K562 (cell line): ENCODE results near the gene SFT2D2. TPM values are rescaled to one million over a fixed set of nuclear protein-coding genes. Genes with fewer than 3 reads are reported as not detected.

Experiments used
- CBFA2T3 ChIP-seq: fragments of 450-650 bp; IDR thresholded peaks from 2 replicates; pipeline ENCODE4 v1.6.1; 2017
- ETV5 ChIP-seq: sonication (generic); formaldehyde crosslinking; IDR thresholded peaks from 2 replicates; pipeline ENCODE4 v1.4.0; 2020; ENCODE audit warnings: low read depth, mild to moderate bottlenecking, missing genetic modification reagents
- IRF1 ChIP-seq: sonication (generic); formaldehyde crosslinking; IDR thresholded peaks from 2 replicates; pipeline ENCODE4 v1.8.0; 2022; ENCODE audit warnings: missing genetic modification reagents, mild to moderate bottlenecking, borderline replicate concordance
- PHB ChIP-seq: fragments of 250-450 bp; sonication (Bioruptor Pico); IDR thresholded peaks from 2 replicates; pipeline ENCODE4 v1.5.0; 2021
- PRPF4 ChIP-seq: fragments of 200-400 bp; formaldehyde crosslinking; IDR thresholded peaks from one replicate; pipeline ENCODE4 v1.6.1; 2017; ENCODE audit warnings: low read length, low read depth, mild to moderate bottlenecking; ENCODE audit not compliant: insufficient read depth, poor library complexity, severe bottlenecking
- SRSF9 ChIP-seq: fragments of 200-400 bp; formaldehyde crosslinking; IDR thresholded peaks from 2 replicates; pipeline ENCODE4 v1.6.1; 2017; ENCODE audit warnings: low read depth, low read length, borderline replicate concordance
- TSHZ1 ChIP-seq: fragments of 250-450 bp; sonication (Bioruptor Pico); IDR thresholded peaks from 2 replicates; pipeline ENCODE4 v1.4.0; 2020; ENCODE audit warnings: mild to moderate bottlenecking, moderate library complexity
- ZBTB40 ChIP-seq, 2 experiments: fragments of 450-650 bp in 1 of 2; sonication (generic) in 1 of 2; formaldehyde crosslinking in 1 of 2; IDR thresholded peaks; 2 replicates each; pipeline versions ENCODE4 v1.7.1 to v1.9.0; 2016 to 2022; ENCODE audit warnings: inconsistent platforms in 1 of 2, mild to moderate bottlenecking in 1 of 2, missing genetic modification reagents in 1 of 2
- ZMIZ1 ChIP-seq, 2 experiments: fragments of 150-350 bp in 1 of 2; IDR thresholded peaks; 2 replicates each; pipeline ENCODE4 v1.6.1; 2012 to 2016; ENCODE audit warnings: low read depth in 2 of 2, low read length in 2 of 2, mild to moderate bottlenecking in 1 of 2, moderate library complexity in 1 of 2
- ZNF165 ChIP-seq: fragments of 250-450 bp; sonication (Bioruptor Pico); IDR thresholded peaks from 2 replicates; pipeline ENCODE4 v1.4.0; 2020; ENCODE audit warnings: borderline replicate concordance
- polyA plus RNA-seq, 8 experiments: library from polyadenylated mRNA; depleted of rRNA in 4 of 8; stranded (reverse) in 5 of 8; unstranded in 3 of 8; fragments of >200 nt; fragmentation: Nextera tagmentation in 2 of 8; fragmentation: Illumina TruSeq in 1 of 8; extraction: Ambion mirVana in 2 of 8; extraction: Trizol in 1 of 8; gene quantifications; 2 replicates each; pipeline versions ENCODE4 v1.2.1 to v1.2.3, GENCODE V29; 2011 to 2014; ENCODE audit warnings: inconsistent platforms in 1 of 8, missing spikeins in 1 of 8
- total RNA-seq, 7 experiments: library from RNA; depleted of rRNA in 6 of 7; stranded (reverse); fragments of >200 nt in 6 of 7; fragmentation: Illumina TruSeq in 2 of 7; extraction: Trizol in 2 of 7; gene quantifications; 2 replicates each; pipeline versions ENCODE4 v1.2.1 to v1.2.3, GENCODE V29; 2011 to 2021; ENCODE audit warnings: low replicate concordance in 1 of 7

Gene SFT2D2
- total and polyA plus RNA-seq, 9 of the 15 experiments (the other 6 are each of a cell fraction or from before 2014, with no cell fraction given) = 3.4 to 50.1 (median 21.6) TPM

- TF ChIP-seq ZBTB40 (IDR thresholded peaks at IDR 0.05) (peak; percentile 83), ZBTB40 (CRISPR knock-in tag; IDR thresholded peaks at IDR 0.05) (no peak), CBFA2T3 (peak; percentile 33; the same call in 1 of the 2 replicates), ZNF165 (CRISPR knock-in tag) (no peak), IRF1 (no peak), TSHZ1 (CRISPR knock-in tag) (no peak), ZMIZ1 (IDR thresholded peaks at IDR 0.05; ENCODE audit: low read depth in 2 of 2, low read length in 2 of 2) (no peak), ETV5 (CRISPR knock-in tag) (no peak), PHB (CRISPR knock-in tag) (no peak), SRSF9 (no peak), PRPF4 (no peak)
These were observed 61.4 kb downstream of the SFT2D2 start (continued) for GRCh38 chr1:168287237-168287664.
